GM12878 (cell line): ENCODE data around the gene RAB8A. TPM values are rescaled to one million over a fixed set of nuclear protein-coding genes. Genes with fewer than 3 reads are reported as not detected.

Experiments used
- BHLHE40 ChIP-seq, 2 experiments: fragments of 450-650 bp in 1 of 2; IDR thresholded peaks; 2 replicates each; pipeline ENCODE4 v1.6.1; 2011 to 2017; ENCODE audit warnings: low read depth in 2 of 2, borderline replicate concordance in 1 of 2, improper control_type of control experiment in 1 of 2, low read length in 1 of 2, mild to moderate bottlenecking in 1 of 2
- CBFB ChIP-seq: IDR thresholded peaks from 2 replicates; pipeline ENCODE4 v1.6.1; 2016; ENCODE audit warnings: antibody characterized with exemption, low read depth
- CEBPB ChIP-seq, 2 experiments: fragments of 150-350 bp in 1 of 2; IDR thresholded peaks; 2 replicates each; pipeline ENCODE4 v1.6.1; 2012 to 2014; ENCODE audit warnings: low read depth in 2 of 2, low read length in 2 of 2, borderline replicate concordance in 1 of 2, inconsistent platforms in 1 of 2
- EZH2 ChIP-seq: IDR thresholded peaks from 2 replicates; pipeline ENCODE4 v1.6.1; 2012; ENCODE audit warnings: low read depth, mild to moderate bottlenecking, control low read depth, inconsistent platforms, low read length, borderline replicate concordance; ENCODE audit not compliant: control insufficient read depth
- FOXK2 ChIP-seq: fragments of 450-650 bp; IDR thresholded peaks from 2 replicates; pipeline ENCODE4 v1.6.1; 2017; ENCODE audit warnings: mild to moderate bottlenecking, moderate library complexity
- FOXM1 ChIP-seq: IDR thresholded peaks from 2 replicates; pipeline ENCODE4 v1.6.1; 2012; ENCODE audit warnings: low read depth, mild to moderate bottlenecking, inconsistent platforms, low read length, moderate library complexity
- HDAC6 ChIP-seq: fragments of 200-600 bp; sonication (generic); IDR thresholded peaks from one replicate; pipeline ENCODE4 v1.8.0; 2017; ENCODE audit warnings: antibody characterized with exemption; ENCODE audit not compliant: unreplicated experiment
- JUNB ChIP-seq: IDR thresholded peaks from 2 replicates; pipeline ENCODE4 v1.6.1; 2016; ENCODE audit warnings: antibody characterized with exemption, mild to moderate bottlenecking
- KLF5 ChIP-seq: fragments of 450-650 bp; IDR thresholded peaks from 2 replicates; pipeline ENCODE4 v1.6.1; 2014; ENCODE audit warnings: mild to moderate bottlenecking; ENCODE audit not compliant: partially characterized antibody
- MEF2A ChIP-seq: IDR thresholded peaks from 2 replicates; pipeline ENCODE4 v1.6.1; 2011; ENCODE audit warnings: low read depth, mild to moderate bottlenecking, low read length, moderate library complexity; ENCODE audit not compliant: insufficient read depth
- NFXL1 ChIP-seq: fragments of 450-650 bp; IDR thresholded peaks from 2 replicates; pipeline ENCODE4 v1.6.1; 2017; ENCODE audit warnings: antibody characterized with exemption, mild to moderate bottlenecking, borderline replicate concordance
- NR2F1 ChIP-seq: fragments of 450-650 bp; conservative IDR thresholded peaks from 2 replicates; pipeline ENCODE4 v1.6.1; 2017; ENCODE audit warnings: mild to moderate bottlenecking
- NRF1 ChIP-seq: conservative IDR thresholded peaks from 2 replicates; pipeline ENCODE4 v1.6.1; 2011; ENCODE audit warnings: mild to moderate bottlenecking, low read depth, low read length, improper control_type of control experiment
- PAX5 ChIP-seq: IDR thresholded peaks from 2 replicates; pipeline ENCODE4 v1.6.1; 2011; ENCODE audit warnings: low read depth, low read length, borderline replicate concordance
- PML ChIP-seq: IDR thresholded peaks from 2 replicates; pipeline ENCODE4 v1.6.1; 2012; ENCODE audit warnings: low read length, inconsistent platforms
- POLR2AphosphoS2 ChIP-seq: IDR thresholded peaks from 2 replicates; pipeline ENCODE4 v1.6.1; 2011; ENCODE audit warnings: low read depth, mild to moderate bottlenecking, low read length, improper control_type of control experiment, moderate library complexity
- RELA ChIP-seq: fragments of 450-650 bp; IDR thresholded peaks from 2 replicates; pipeline ENCODE4 v1.8.0; 2014; ENCODE audit warnings: borderline replicate concordance; ENCODE audit not compliant: partially characterized antibody
- RUNX3 ChIP-seq: IDR thresholded peaks from 2 replicates; pipeline ENCODE4 v1.6.1; 2012; ENCODE audit warnings: low read length, inconsistent platforms
- SREBF2 ChIP-seq: IDR thresholded peaks from 2 replicates; pipeline ENCODE4 v1.6.1; 2012; ENCODE audit warnings: mild to moderate bottlenecking, low read length
- TAF1 ChIP-seq: IDR thresholded peaks from 2 replicates; pipeline ENCODE4 v1.6.1; 2011; ENCODE audit warnings: mild to moderate bottlenecking, low read depth, low read length, borderline replicate concordance
- ZBTB4 ChIP-seq: fragments of 450-650 bp; formaldehyde crosslinking; IDR thresholded peaks from 2 replicates; pipeline ENCODE4 v1.4.0; 2022; ENCODE audit warnings: mild to moderate bottlenecking, moderate library complexity
- ZNF217 ChIP-seq: fragments of 450-650 bp; IDR thresholded peaks from 2 replicates; pipeline ENCODE4 v1.6.1; 2017; ENCODE audit warnings: antibody characterized with exemption, mild to moderate bottlenecking
- ZNF622 ChIP-seq: fragments of 450-650 bp; IDR thresholded peaks from 2 replicates; pipeline ENCODE4 v1.6.1; 2017; ENCODE audit warnings: mild to moderate bottlenecking, inconsistent platforms
- ZZZ3 ChIP-seq: IDR thresholded peaks from 2 replicates; pipeline ENCODE4 v1.6.1; 2011; ENCODE audit warnings: low read depth; ENCODE audit not compliant: control insufficient read depth, insufficient read length
- polyA plus RNA-seq, 11 experiments: library from polyadenylated mRNA; depleted of rRNA in 4 of 11; unstranded in 6 of 11; stranded (reverse) in 5 of 11; fragments of >200 nt; fragmentation: Nextera tagmentation in 4 of 11; fragmentation: Illumina TruSeq in 1 of 11; extraction: Ambion mirVana in 4 of 11; extraction: Trizol in 1 of 11; gene quantifications; 1 replicate in 1 of 11; 2 replicates in 10 of 11; pipeline versions ENCODE4 v1.2.1 to v1.2.3, GENCODE V29; 2011 to 2016; ENCODE audit warnings: inconsistent platforms in 2 of 11, missing spikeins in 2 of 11, low read depth in 1 of 11
- total RNA-seq, 4 experiments: library from RNA; depleted of rRNA in 3 of 4; stranded (reverse); fragments of >200 nt in 3 of 4; fragmentation: Illumina TruSeq in 1 of 4; extraction: Trizol in 1 of 4; gene quantifications; 2 replicates each; pipeline versions ENCODE4 v1.2.1 to v1.2.3, GENCODE V29; 2013 to 2021
- TF ChIP-seq, protein P1 (sequence below): fragments of 150-350 bp; IDR thresholded peaks from 2 replicates; pipeline ENCODE4 v1.6.1; 2014; ENCODE audit warnings: mild to moderate bottlenecking, low read depth, low read length

The RAB8A gene
- total and polyA plus RNA-seq, 10 of the 15 experiments (the other 5 are each of a cell fraction or from before 2014, with no cell fraction given): 23.9 to 314 (median 185) TPM

DNA sequence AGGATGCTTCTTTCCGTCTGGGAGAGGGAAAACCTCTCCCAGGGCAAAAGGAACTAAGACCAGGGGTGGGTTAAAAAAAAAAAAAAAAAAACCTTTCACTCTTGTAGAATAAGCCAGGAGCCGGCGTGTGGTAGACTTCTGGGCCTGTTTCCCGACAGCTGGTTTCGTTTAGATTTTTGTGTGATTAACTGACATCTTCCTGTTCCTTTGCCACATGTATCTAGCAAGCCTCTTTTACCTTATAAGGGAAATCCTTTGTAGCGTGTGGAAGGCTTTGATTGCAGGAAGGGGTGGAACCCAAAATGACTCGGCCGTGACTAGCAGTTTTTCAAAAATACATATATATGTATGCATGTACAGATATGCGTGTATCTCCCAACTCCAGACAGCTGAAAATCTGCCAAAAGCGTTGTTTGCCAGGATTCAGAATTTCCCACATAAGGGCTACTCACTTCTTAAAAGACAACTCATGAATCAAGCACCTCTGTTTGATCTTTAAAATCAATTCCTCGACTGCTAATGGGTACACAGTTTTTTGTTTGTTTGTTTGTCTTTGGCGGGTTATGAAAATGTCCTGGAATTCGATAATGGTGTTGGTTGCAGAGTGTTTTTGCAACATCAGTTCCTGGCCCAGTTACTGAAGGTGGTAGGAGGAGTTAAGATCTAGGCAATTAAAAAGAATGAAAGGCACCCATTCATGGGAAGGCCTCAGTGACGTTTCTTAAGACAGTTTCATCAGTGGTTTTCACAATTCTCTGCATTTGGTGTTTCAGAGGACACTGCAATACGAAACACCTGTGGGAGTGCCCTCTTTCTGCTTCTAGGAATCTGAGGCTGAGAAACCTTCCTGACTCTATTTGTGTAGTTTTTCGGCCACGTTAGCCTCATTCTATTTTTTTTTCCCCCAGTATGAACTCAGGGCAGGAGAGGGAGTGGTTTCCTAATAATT, 32.7 kb upstream of the RAB8A start (continued):
- peak; percentile 13 for TF ChIP-seq RELA
- peak; percentile 85 for TF ChIP-seq TAF1
- TF ChIP-seq ZNF622: no peak
- TF ChIP-seq NR2F1: no peak
- TF ChIP-seq RUNX3: peak; percentile 74
- TF ChIP-seq SREBF2: no peak
- TF ChIP-seq NRF1: no peak
- TF ChIP-seq NFXL1: no peak
- TF ChIP-seq EZH2: no peak
- TF ChIP-seq PML: peak; percentile 96
- TF ChIP-seq POLR2AphosphoS2: peak; percentile 67; the same call in 1 of the 2 replicates
- peak; percentile 2; the same call in 1 of the 2 replicates for TF ChIP-seq CBFB
- TF ChIP-seq KLF5: no peak
- 0 out of 2 replicates have a peak, but pooled peaks have one; percentile 2 for TF ChIP-seq MEF2A
- no peak for TF ChIP-seq HDAC6
- peak; percentile 74 for TF ChIP-seq PAX5
- peak; percentile 69; the same call in 1 of the 2 replicates for TF ChIP-seq ZBTB4 (CRISPR knock-in tag)
- TF ChIP-seq, protein P1, sequence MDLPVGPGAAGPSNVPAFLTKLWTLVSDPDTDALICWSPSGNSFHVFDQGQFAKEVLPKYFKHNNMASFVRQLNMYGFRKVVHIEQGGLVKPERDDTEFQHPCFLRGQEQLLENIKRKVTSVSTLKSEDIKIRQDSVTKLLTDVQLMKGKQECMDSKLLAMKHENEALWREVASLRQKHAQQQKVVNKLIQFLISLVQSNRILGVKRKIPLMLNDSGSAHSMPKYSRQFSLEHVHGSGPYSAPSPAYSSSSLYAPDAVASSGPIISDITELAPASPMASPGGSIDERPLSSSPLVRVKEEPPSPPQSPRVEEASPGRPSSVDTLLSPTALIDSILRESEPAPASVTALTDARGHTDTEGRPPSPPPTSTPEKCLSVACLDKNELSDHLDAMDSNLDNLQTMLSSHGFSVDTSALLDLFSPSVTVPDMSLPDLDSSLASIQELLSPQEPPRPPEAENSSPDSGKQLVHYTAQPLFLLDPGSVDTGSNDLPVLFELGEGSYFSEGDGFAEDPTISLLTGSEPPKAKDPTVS: no peak
- no peak for TF ChIP-seq BHLHE40 (IDR thresholded peaks at IDR 0.05; ENCODE audit: borderline replicate concordance in 1 of 2, low read depth in 2 of 2, low read length in 1 of 2)
- no peak for TF ChIP-seq FOXK2
- TF ChIP-seq FOXM1: peak; percentile 81
- 0 out of 2 replicates have a peak, but pooled peaks have one; percentile 0 for TF ChIP-seq JUNB
- no peak for TF ChIP-seq ZZZ3
- TF ChIP-seq ZNF217: no peak
- TF ChIP-seq CEBPB (IDR thresholded peaks at IDR 0.05; ENCODE audit: borderline replicate concordance in 1 of 2, low read depth in 2 of 2, low read length in 2 of 2): no peak; a peak in 1 of 4 replicates
